GM12878 (cell line): ENCODE data around the gene TRIM56. TPM values are rescaled to one million over a fixed set of nuclear protein-coding genes. Genes with fewer than 3 reads are reported as not detected.
A peak's percentile ranks its signal among the peaks of the same experiment; 100 is the strongest.

Source experiments
- ATAC-seq: fragments of 200-7000 bp; cut with Tn5 transposase; 3 replicates; pipeline ENCODE4 v1.9.1; 2020; ENCODE audit warnings: mild to moderate bottlenecking, moderate library complexity
- BruUV-seq: library from RNA; stranded (reverse); fragments of 400-500 nt; replicated peaks from 2 replicates; lab custom pipeline; 2021; lab: Mats Ljungman, UMichigan
- CTCF ChIA-PET: fragments of 300-600 bp; sonication (Branson Sonifier 250); formaldehyde crosslinking; extraction: SDS; loops from one replicate; lab custom pipeline; 2021; ENCODE audit warnings: inconsistent platforms; lab: Yijun Ruan, JAX
- POLR2A ChIA-PET: fragments of 350-600 bp; formaldehyde crosslinking; extraction: SDS; loops from one replicate; lab custom pipeline; 2021; ENCODE audit warnings: inconsistent platforms; lab: Charles Lee
- RAD21 ChIA-PET: fragments of 300-600 bp; sonication (Branson Sonifier 250); formaldehyde crosslinking; loops from one replicate; lab custom pipeline; 2023; ENCODE audit warnings: antibody characterized with exemption; ENCODE audit not compliant: unreplicated experiment; lab: Charles Lee
- SMC1A ChIA-PET: fragments of 300-600 bp; sonication (Branson Sonifier 250); formaldehyde crosslinking; loops from one replicate; lab custom pipeline; 2023; ENCODE audit not compliant: unreplicated experiment, uncharacterized antibody; lab: Charles Lee
- DNase-seq: peaks from one replicate; pipeline ENCODE4 v3.0.0-alpha.2; 2011; ENCODE audit warnings: low read depth, low spot score
- FAIRE-seq: peaks from 3 replicates; lab custom pipeline; 2011; peaks lifted over from hg19 to GRCh38; lab: Jason Lieb, UNC
- H2AFZ ChIP-seq: 2 replicates; pipeline ENCODE4 v1.6.0; 2011; ENCODE audit warnings: low read depth, low read length, control low read depth; ENCODE audit not compliant: control insufficient read depth
- H3K27ac ChIP-seq: 2 replicates; pipeline ENCODE4 v1.5.1; 2011; ENCODE audit warnings: control low read depth; ENCODE audit not compliant: control insufficient read depth, insufficient read depth
- H3K27me3 ChIP-seq, 2 experiments: replicated peaks in 1 of 2; 2 replicates each; pipeline versions ENCODE4 v1.6.0 to v1.6.1; 2011; ENCODE audit warnings: low read length in 1 of 2; ENCODE audit not compliant: control insufficient read depth in 2 of 2, insufficient read depth in 2 of 2
- H3K36me3 ChIP-seq, 2 experiments: 2 replicates each; pipeline ENCODE4 v1.5.1; 2011; ENCODE audit warnings: low read length in 1 of 2; ENCODE audit not compliant: control insufficient read depth in 2 of 2, insufficient read depth in 2 of 2
- H3K4me1 ChIP-seq: 2 replicates; pipeline ENCODE4 v1.6.1; 2011; ENCODE audit warnings: mild to moderate bottlenecking, low read length, moderate library complexity, mixed read lengths; ENCODE audit not compliant: control insufficient read depth, insufficient read depth
- H3K4me2 ChIP-seq: 2 replicates; pipeline ENCODE4 v1.6.0; 2011; ENCODE audit warnings: control low read depth; ENCODE audit not compliant: control insufficient read depth, insufficient read depth
- H3K4me3 ChIP-seq: fragments of 200-600 bp; sonication (generic); 2 replicates; pipeline ENCODE4 v1.5.1; 2016
- H3K79me2 ChIP-seq: 2 replicates; pipeline ENCODE4 v1.6.0; 2011; ENCODE audit warnings: low read length; ENCODE audit not compliant: control insufficient read depth, insufficient read depth
- H3K9ac ChIP-seq: 2 replicates; pipeline ENCODE4 v1.8.0; 2011; ENCODE audit warnings: low read length, control low read depth, mixed read lengths; ENCODE audit not compliant: control insufficient read depth, insufficient read depth
- H3K9me3 ChIP-seq: replicated peaks from 3 replicates; pipeline ENCODE4 v1.5.1; 2011; ENCODE audit warnings: mild to moderate bottlenecking, low read length; ENCODE audit not compliant: control insufficient read depth, insufficient read depth
- H4K20me1 ChIP-seq: 2 replicates; pipeline ENCODE4 v1.6.0; 2011; ENCODE audit not compliant: control insufficient read depth, insufficient read depth
- BHLHE40 ChIP-seq, 2 experiments: fragments of 450-650 bp in 1 of 2; IDR thresholded peaks; 2 replicates each; pipeline ENCODE4 v1.6.1; 2011 to 2017; ENCODE audit warnings: low read depth in 2 of 2, borderline replicate concordance in 1 of 2, improper control_type of control experiment in 1 of 2, low read length in 1 of 2, mild to moderate bottlenecking in 1 of 2
- ZNF24 ChIP-seq: fragments of 450-650 bp; IDR thresholded peaks from 2 replicates; pipeline ENCODE4 v1.6.1; 2017; ENCODE audit warnings: antibody characterized with exemption, mild to moderate bottlenecking
- WGBS: methylation state at CpG from one replicate; pipeline ENCODE4 v1.1.6; 2016; ENCODE audit warnings: low lambda C conversion rate; ENCODE audit not compliant: insufficient replicate concordance, insufficient coverage; ENCODE audit errors: missing lambda C conversion rate; 5-methylcytosine and 5-hydroxymethylcytosine counted together
- in situ Hi-C: fragments of 300-500 bp; cut with MboI; formaldehyde crosslinking; loops from 9 replicates; pipeline ENCODE4 v1.14.3; 2018; ENCODE audit warnings: mixed read lengths
- intact Hi-C: fragments of 100-400 bp; cut with micrococcal nuclease; formaldehyde crosslinking; loops from one replicate; pipeline ENCODE4 v1.14.2; 2022; ENCODE audit not compliant: unreplicated experiment
- polyA plus RNA-seq, 11 experiments: library from polyadenylated mRNA; depleted of rRNA in 4 of 11; unstranded in 6 of 11; stranded (reverse) in 5 of 11; fragments of >200 nt; fragmentation: Nextera tagmentation in 4 of 11; fragmentation: Illumina TruSeq in 1 of 11; extraction: Ambion mirVana in 4 of 11; extraction: Trizol in 1 of 11; gene quantifications; 1 replicate in 1 of 11; 2 replicates in 10 of 11; pipeline versions ENCODE4 v1.2.1 to v1.2.3, GENCODE V29; 2011 to 2016; ENCODE audit warnings: inconsistent platforms in 2 of 11, missing spikeins in 2 of 11, low read depth in 1 of 11
- total RNA-seq, 4 experiments: library from RNA; depleted of rRNA in 3 of 4; stranded (reverse); fragments of >200 nt in 3 of 4; fragmentation: Illumina TruSeq in 1 of 4; extraction: Trizol in 1 of 4; gene quantifications; 2 replicates each; pipeline versions ENCODE4 v1.2.1 to v1.2.3, GENCODE V29; 2013 to 2021

The TRIM56 gene
- total and polyA plus RNA-seq, 10 of the 15 experiments (the other 5 are each of a cell fraction or from before 2014, with no cell fraction given), result 3.2 to 37.5 (median 11.8) TPM

DNA sequence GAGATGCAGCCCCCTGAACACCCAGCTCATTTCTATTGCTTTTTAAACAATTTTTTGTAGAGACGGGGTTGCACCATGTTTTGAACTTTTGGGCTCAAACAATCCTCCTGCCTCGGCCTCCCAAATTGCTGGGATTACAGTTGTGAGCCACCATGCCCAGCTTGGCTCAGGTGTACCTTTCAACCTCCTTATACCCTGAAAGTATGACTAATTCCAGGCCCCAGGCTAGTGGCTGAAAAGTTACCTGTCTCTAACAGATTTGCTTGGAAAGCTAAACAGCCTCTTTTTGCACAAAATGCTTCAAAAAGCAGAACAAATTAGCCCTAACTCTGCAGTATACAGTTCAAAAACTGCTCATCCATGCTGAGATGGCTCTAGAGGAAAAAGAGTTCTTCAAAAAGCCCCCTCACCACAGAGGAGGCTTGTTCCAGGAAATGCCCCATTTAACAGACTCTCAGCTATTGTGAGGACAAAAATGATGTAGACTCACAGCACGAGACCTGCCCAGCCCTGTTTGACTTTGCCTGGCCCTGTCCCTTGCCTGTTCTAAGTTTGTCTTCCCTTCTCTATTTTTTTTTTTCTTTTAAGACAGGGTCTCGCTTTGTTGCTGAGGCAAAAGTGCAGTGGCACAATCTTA, 55.6 kb downstream of the TRIM56 start:
- no peak for ATAC-seq
- POLR2A ChIA-PET, result interaction anchor here (0.5 to 1.5 kb wide), 4 partner anchors 33 to 251 kb away, joined by 3 to 5 read pairs (median 4); partner anchors contain the start of gene UFSP1
- no TSS peak for BruUV-seq
- in situ Hi-C loops, result no loop called here
- no peak for DNase-seq
- Histone ChIP-seq H3K79me2 (no peaks in the 10 kb centered on the region), H3K9me3 (no peaks in the 10 kb centered on the region), H3K4me3 (no peak overlapping the region), H3K27me3 (peaks cover 0 to under 1% of the 10 kb centered on the region in 2 experiments; a peak in 2 of 4 replicates), H3K9ac (no peak overlapping the region), H3K4me2 (no peak overlapping the region)
- no peak for FAIRE-seq
- SMC1A ChIA-PET, result interaction anchor here (0.8 to 6.6 kb wide), 14 partner anchors 11 to 142 kb away, joined by 3 to 71 read pairs (median 3); partner anchors contain the start of genes SERPINE1, VGF and ZNHIT1
- peak in 1 of 2 experiments; percentile 50; a peak in 1 of 4 replicates for TF ChIP-seq BHLHE40 (IDR thresholded peaks at IDR 0.05; ENCODE audit: borderline replicate concordance in 1 of 2, low read depth in 2 of 2, low read length in 1 of 2)
- no peak for TF ChIP-seq ZNF24
- TF ChIP-seq, all 136 proteins: peak for 1
- intact Hi-C loops, result no loop called here
- Histone ChIP-seq H4K20me1 (no peaks in the 10 kb centered on the region), H3K36me3 (no peaks in the 10 kb centered on the region), H3K4me1 (peaks cover 3% of the 10 kb centered on the region; the same call in 1 of the 2 replicates), H2AFZ (no peak overlapping the region), H3K27ac (no peak overlapping the region)
- 62% methylated on average over 4 of the region's 4 CpGs for WGBS
- ChIA-PET CTCF (interaction anchor here (0.7 to 12.4 kb wide), 16 partner anchors 14 to 176 kb away, joined by 3 to 248 read pairs (median 11); partner anchors contain the start of genes AP1S1, PLOD3, SERPINE1 and ZNHIT1), RAD21 (interaction anchor here (1.3 to 5.4 kb wide), 6 partner anchors 18 to 251 kb away, joined by 4 to 134 read pairs (median 6); partner anchors contain the start of genes TRIM56 and UFSP1)

Other genes with a start within 250 kb of the TRIM56 start
Only the 7 nearest of the 18 such genes appear.
- 2.7 and 3.4 TPM in 2 replicates for gene MUC12, start 115.9 kb upstream of the TRIM56 start, total RNA-seq (2014; rRNA removed)
- 2.4 and 3.3 TPM in 2 replicates for gene MUC12, start 115.9 kb upstream of the TRIM56 start, total RNA-seq (2014; rRNA removed; fragmentation: Illumina TruSeq; extraction: Trizol)
- gene MUC12, start 115.9 kb upstream of the TRIM56 start, total RNA-seq (2021), result 1.7 and 2.6 TPM in 2 replicates
- 1.5 and 2.6 TPM in 2 replicates for gene MUC12, start 115.9 kb upstream of the TRIM56 start, polyA plus RNA-seq (2011; rRNA removed)
- 2.0 TPM in 2 replicates for gene MUC12, start 115.9 kb upstream of the TRIM56 start, polyA plus RNA-seq (2014; fragmentation: Illumina TruSeq; extraction: Trizol)
- 1 to 10 TPM; 2.6 to 3.6 TPM for gene MUC12, start 115.9 kb upstream of the TRIM56 start, polyA plus RNA-seq (2014; fragmentation: Nextera tagmentation; extraction: Ambion mirVana)
- gene MUC12, start 115.9 kb upstream of the TRIM56 start, polyA plus RNA-seq (2014; rRNA removed), result 2.5 TPM in 2 replicates
- 1 to 10 TPM; 3.5 to 4.5 TPM for gene MUC12, start 115.9 kb upstream of the TRIM56 start, polyA plus RNA-seq (2016; fragmentation: Nextera tagmentation; extraction: Ambion mirVana)
- not detected in 2 replicates for gene MUC17, start 65.4 kb upstream of the TRIM56 start, total RNA-seq (2014; rRNA removed)
- gene MUC17, start 65.4 kb upstream of the TRIM56 start, total RNA-seq (2014; rRNA removed; fragmentation: Illumina TruSeq; extraction: Trizol), result not detected in 2 replicates
- gene MUC17, start 65.4 kb upstream of the TRIM56 start, total RNA-seq (2021), result not detected in 2 replicates
- under 0.01 TPM in 2 replicates for gene MUC17, start 65.4 kb upstream of the TRIM56 start, polyA plus RNA-seq (2011; rRNA removed)
- gene MUC17, start 65.4 kb upstream of the TRIM56 start, polyA plus RNA-seq (2014; fragmentation: Illumina TruSeq; extraction: Trizol), result under 0.01 and 0.02 TPM in 2 replicates
- not detected for gene MUC17, start 65.4 kb upstream of the TRIM56 start, polyA plus RNA-seq (2014; fragmentation: Nextera tagmentation; extraction: Ambion mirVana)
- not detected in 2 replicates for gene MUC17, start 65.4 kb upstream of the TRIM56 start, polyA plus RNA-seq (2014; rRNA removed)
- not detected for gene MUC17, start 65.4 kb upstream of the TRIM56 start, polyA plus RNA-seq (2016; fragmentation: Nextera tagmentation; extraction: Ambion mirVana)
- gene SERPINE1, start 41.6 kb downstream of the TRIM56 start, total RNA-seq (2014; rRNA removed), result 0.23 and 0.33 TPM in 2 replicates
- gene SERPINE1, start 41.6 kb downstream of the TRIM56 start, total RNA-seq (2014; rRNA removed; fragmentation: Illumina TruSeq; extraction: Trizol), result 0.14 and 0.27 TPM in 2 replicates
- gene SERPINE1, start 41.6 kb downstream of the TRIM56 start, total RNA-seq (2021), result 0.46 and 0.66 TPM in 2 replicates
- 1.5 and 2.4 TPM in 2 replicates for gene SERPINE1, start 41.6 kb downstream of the TRIM56 start, polyA plus RNA-seq (2011; rRNA removed)
- 0.25 and 0.41 TPM in 2 replicates for gene SERPINE1, start 41.6 kb downstream of the TRIM56 start, polyA plus RNA-seq (2014; fragmentation: Illumina TruSeq; extraction: Trizol)
- under 1 TPM; 0.20 to 0.39 TPM for gene SERPINE1, start 41.6 kb downstream of the TRIM56 start, polyA plus RNA-seq (2014; fragmentation: Nextera tagmentation; extraction: Ambion mirVana)
- 0.52 and 0.58 TPM in 2 replicates for gene SERPINE1, start 41.6 kb downstream of the TRIM56 start, polyA plus RNA-seq (2014; rRNA removed)
- under 1 TPM; 0.75 to 0.83 TPM for gene SERPINE1, start 41.6 kb downstream of the TRIM56 start, polyA plus RNA-seq (2016; fragmentation: Nextera tagmentation; extraction: Ambion mirVana)
- 89.4 and 103 TPM in 2 replicates for gene AP1S1, start 69.0 kb downstream of the TRIM56 start, total RNA-seq (2014; rRNA removed)
- 48.6 and 48.9 TPM in 2 replicates for gene AP1S1, start 69.0 kb downstream of the TRIM56 start, total RNA-seq (2014; rRNA removed; fragmentation: Illumina TruSeq; extraction: Trizol)
- 58.5 and 63.5 TPM in 2 replicates for gene AP1S1, start 69.0 kb downstream of the TRIM56 start, total RNA-seq (2021)
- 103 and 121 TPM in 2 replicates for gene AP1S1, start 69.0 kb downstream of the TRIM56 start, polyA plus RNA-seq (2011; rRNA removed)
- gene AP1S1, start 69.0 kb downstream of the TRIM56 start, polyA plus RNA-seq (2014; fragmentation: Illumina TruSeq; extraction: Trizol), result 59.2 and 61.3 TPM in 2 replicates
- 1 to 10 TPM; 2.5 to 7.9 TPM for gene AP1S1, start 69.0 kb downstream of the TRIM56 start, polyA plus RNA-seq (2014; fragmentation: Nextera tagmentation; extraction: Ambion mirVana)
- 101 and 115 TPM in 2 replicates for gene AP1S1, start 69.0 kb downstream of the TRIM56 start, polyA plus RNA-seq (2014; rRNA removed)
- gene AP1S1, start 69.0 kb downstream of the TRIM56 start, polyA plus RNA-seq (2016; fragmentation: Nextera tagmentation; extraction: Ambion mirVana), result 10 to 100 TPM; 26.3 to 30.7 TPM
- gene VGF, start 80.1 kb downstream of the TRIM56 start, total RNA-seq (2014; rRNA removed), result 0.11 TPM in 1 of 2 replicates, not detected in the other
- 0.09 TPM in 1 of 2 replicates, not detected in the other for gene VGF, start 80.1 kb downstream of the TRIM56 start, total RNA-seq (2014; rRNA removed; fragmentation: Illumina TruSeq; extraction: Trizol)
- 0.11 and 0.23 TPM in 2 replicates for gene VGF, start 80.1 kb downstream of the TRIM56 start, total RNA-seq (2021)
- not detected in 2 replicates for gene VGF, start 80.1 kb downstream of the TRIM56 start, polyA plus RNA-seq (2011; rRNA removed)
- not detected in 2 replicates for gene VGF, start 80.1 kb downstream of the TRIM56 start, polyA plus RNA-seq (2014; fragmentation: Illumina TruSeq; extraction: Trizol)
- not detected for gene VGF, start 80.1 kb downstream of the TRIM56 start, polyA plus RNA-seq (2014; fragmentation: Nextera tagmentation; extraction: Ambion mirVana)
- gene VGF, start 80.1 kb downstream of the TRIM56 start, polyA plus RNA-seq (2014; rRNA removed), result 0.20 TPM in 1 of 2 replicates, not detected in the other
- under 1 TPM; 0.09 to 0.25 TPM for gene VGF, start 80.1 kb downstream of the TRIM56 start, polyA plus RNA-seq (2016; fragmentation: Nextera tagmentation; extraction: Ambion mirVana)
- not detected in 2 replicates for gene NAT16, start 94.8 kb downstream of the TRIM56 start, total RNA-seq (2014; rRNA removed)
- not detected in 2 replicates for gene NAT16, start 94.8 kb downstream of the TRIM56 start, total RNA-seq (2014; rRNA removed; fragmentation: Illumina TruSeq; extraction: Trizol)
- not detected in 2 replicates for gene NAT16, start 94.8 kb downstream of the TRIM56 start, total RNA-seq (2021)
- not detected in 2 replicates for gene NAT16, start 94.8 kb downstream of the TRIM56 start, polyA plus RNA-seq (2011; rRNA removed)
- not detected in 2 replicates for gene NAT16, start 94.8 kb downstream of the TRIM56 start, polyA plus RNA-seq (2014; fragmentation: Illumina TruSeq; extraction: Trizol)
- gene NAT16, start 94.8 kb downstream of the TRIM56 start, polyA plus RNA-seq (2014; fragmentation: Nextera tagmentation; extraction: Ambion mirVana), result not detected
- not detected in 2 replicates for gene NAT16, start 94.8 kb downstream of the TRIM56 start, polyA plus RNA-seq (2014; rRNA removed)
- not detected for gene NAT16, start 94.8 kb downstream of the TRIM56 start, polyA plus RNA-seq (2016; fragmentation: Nextera tagmentation; extraction: Ambion mirVana)
- gene MOGAT3, start 115.6 kb downstream of the TRIM56 start, total RNA-seq (2014; rRNA removed), result not detected in 2 replicates
- gene MOGAT3, start 115.6 kb downstream of the TRIM56 start, total RNA-seq (2014; rRNA removed; fragmentation: Illumina TruSeq; extraction: Trizol), result not detected in 2 replicates
- gene MOGAT3, start 115.6 kb downstream of the TRIM56 start, total RNA-seq (2021), result not detected in 2 replicates
- gene MOGAT3, start 115.6 kb downstream of the TRIM56 start, polyA plus RNA-seq (2011; rRNA removed), result 0.11 TPM in 1 of 2 replicates, not detected in the other
- not detected in 2 replicates for gene MOGAT3, start 115.6 kb downstream of the TRIM56 start, polyA plus RNA-seq (2014; fragmentation: Illumina TruSeq; extraction: Trizol)
- gene MOGAT3, start 115.6 kb downstream of the TRIM56 start, polyA plus RNA-seq (2014; fragmentation: Nextera tagmentation; extraction: Ambion mirVana), result not detected
- gene MOGAT3, start 115.6 kb downstream of the TRIM56 start, polyA plus RNA-seq (2014; rRNA removed), result not detected in 2 replicates
- not detected for gene MOGAT3, start 115.6 kb downstream of the TRIM56 start, polyA plus RNA-seq (2016; fragmentation: Nextera tagmentation; extraction: Ambion mirVana)